Lower lobe of right lung (tissue), 2 donors: Measurements from ENCODE around the gene LAMB3. TPM values are rescaled to one million over a fixed set of nuclear protein-coding genes. Genes with fewer than 3 reads are reported as not detected.
A peak's percentile ranks its signal among the peaks of the same experiment; 100 is the strongest.

Experiments
- ATAC-seq, 2 donors: fragments of 200-7000 bp; cut with Tn5 transposase; one replicate each; pipeline ENCODE4 v1.9.1; 2020 to 2022; ENCODE audit warnings: mild to moderate bottlenecking in 2 of 2, moderate library complexity in 2 of 2
- DNase-seq: peaks from one replicate; pipeline ENCODE4 v3.0.0-alpha.2; 2020
- H3K27ac ChIP-seq: fragments of 200-600 bp; one replicate; pipeline ENCODE4 v1.8.0; 2022
- H3K27me3 ChIP-seq: fragments of 200-600 bp; one replicate; pipeline ENCODE4 v1.8.0; 2022; ENCODE audit warnings: low read depth
- H3K36me3 ChIP-seq: fragments of 200-600 bp; one replicate; pipeline ENCODE4 v1.8.0; 2022; ENCODE audit warnings: mild to moderate bottlenecking
- H3K4me1 ChIP-seq: fragments of 200-600 bp; one replicate; pipeline ENCODE4 v1.8.0; 2022
- H3K4me3 ChIP-seq: fragments of 200-600 bp; one replicate; pipeline ENCODE4 v1.8.0; 2022; ENCODE audit warnings: mild to moderate bottlenecking
- H3K9me3 ChIP-seq: fragments of 200-600 bp; one replicate; pipeline ENCODE4 v1.8.0; 2022
- CTCF ChIP-seq: fragments of 200-600 bp; IDR thresholded peaks from one replicate; pipeline ENCODE4 v1.8.0; 2022; ENCODE audit warnings: antibody characterized with exemption, mild to moderate bottlenecking
- intact Hi-C: fragments of 100-400 bp; cut with DNase I; formaldehyde crosslinking; loops from one replicate; pipeline ENCODE4 v1.11.0; 2022
- total RNA-seq: library from RNA; stranded (reverse); fragmentation: NEBNext Ultra II Directional; extraction: Animal tissue kit (Norgen Biotek cat#: 25700); gene quantifications from one replicate; pipeline ENCODE4 v1.2.1, GENCODE V29; 2021
- donor health status: DM: no; HTN: yes; CAD: no; lungs with severe emphysema.

Gene LAMB3
- total RNA-seq, 1 donor from 2014 or later: 47.2 TPM

GRCh38 chr1:209653915-209654351 lies 1.7 kb upstream of the LAMB3 start:
- intact Hi-C loops: no loop called here
- ATAC-seq: peak in 1 of 2 donors; percentile 1
- no peak for DNase-seq
- Histone ChIP-seq H3K9me3 (no peaks in the 10 kb centered on the region), H3K4me3 (no peak overlapping the region), H3K4me1 (peaks cover 54% of the 10 kb centered on the region), H3K27ac (peak overlapping the region; percentile 67), H3K27me3 (peaks cover 15% of the 10 kb centered on the region), H3K36me3 (no peaks in the 10 kb centered on the region)
- TF ChIP-seq CTCF: no peak

GRCh38 chr1:209652873-209653401 lies 712 bp upstream of the LAMB3 start:
- Histone ChIP-seq H3K27ac (peak overlapping the region; percentile 81), H3K4me3 (no peak overlapping the region), H3K4me1 (peaks cover 64% of the 10 kb centered on the region), H3K36me3 (no peaks in the 10 kb centered on the region), H3K9me3 (no peaks in the 10 kb centered on the region), H3K27me3 (peaks cover 8% of the 10 kb centered on the region)
- DNase-seq: peak; percentile 92
- ATAC-seq: peak; percentile 92
- intact Hi-C loops: no loop called here
- TF ChIP-seq CTCF: no peak

GRCh38 chr1:209651138-209651587 lies 1.1 kb downstream of the LAMB3 start:
- peak; percentile 76 to 83 for ATAC-seq
- Histone ChIP-seq H3K4me1 (peaks cover 81% of the 10 kb centered on the region), H3K9me3 (no peaks in the 10 kb centered on the region), H3K4me3 (peak overlapping the region; percentile 33), H3K27me3 (no peaks in the 10 kb centered on the region), H3K27ac (peak overlapping the region; percentile 81), H3K36me3 (no peaks in the 10 kb centered on the region)
- peak; percentile 84 for DNase-seq
- intact Hi-C loops: no loop called here
- TF ChIP-seq CTCF: no peak

GRCh38 chr1:209650454-209650853 lies 1.8 kb downstream of the LAMB3 start:
- DNase-seq (no peak), ATAC-seq (peak in 1 of 2 donors; percentile 9)
- no peaks in the 10 kb centered on the region for H3K36me3 ChIP-seq
- peak overlapping the region; percentile 31 for H3K27ac ChIP-seq
- peaks cover 85% of the 10 kb centered on the region for H3K4me1 ChIP-seq
- TF ChIP-seq CTCF: no peak
- no peak overlapping the region for H3K4me3 ChIP-seq
- H3K9me3 ChIP-seq: no peaks in the 10 kb centered on the region
- H3K27me3 ChIP-seq: no peaks in the 10 kb centered on the region
- intact Hi-C loops: no loop called here

GRCh38 chr1:209648931-209649776 lies 3.1 kb downstream of the LAMB3 start:
- no peak overlapping the region for H3K4me3 ChIP-seq
- no peak for TF ChIP-seq CTCF
- no peaks in the 10 kb centered on the region for H3K27me3 ChIP-seq
- DNase-seq: no peak
- peaks cover 92% of the 10 kb centered on the region for H3K4me1 ChIP-seq
- H3K9me3 ChIP-seq: no peaks in the 10 kb centered on the region
- no peaks in the 10 kb centered on the region for H3K36me3 ChIP-seq
- intact Hi-C loops: no loop called here
- H3K27ac ChIP-seq: peak overlapping the region; percentile 31
- peak; percentile 7 to 52 for ATAC-seq
